Left lung (tissue), 10 donors: ENCODE results near the gene WNK1. TPM values are rescaled to one million over a fixed set of nuclear protein-coding genes. Genes with fewer than 3 reads are reported as not detected.
A peak's percentile ranks its signal among the peaks of the same experiment; 100 is the strongest.

Source experiments
- ATAC-seq: fragments of 200-7000 bp; cut with Tn5 transposase; one replicate; pipeline ENCODE4 v1.9.1; 2020; ENCODE audit warnings: moderate library complexity
- DNase-seq, 4 donors: peaks; one replicate each; pipeline ENCODE4 v3.0.0-alpha.2; 2013 to 2020
- H3K27ac ChIP-seq, 2 donors: fragments of 200-600 bp; sonication (generic) in 1 of 2; one replicate each; pipeline versions ENCODE4 v1.5.0 to v1.8.0; 2020 to 2021
- H3K27me3 ChIP-seq, 2 donors: fragments of 200-600 bp; sonication (generic) in 1 of 2; one replicate each; pipeline versions ENCODE4 v1.5.0 to v1.8.0; 2020 to 2021
- H3K36me3 ChIP-seq, 2 donors: fragments of 200-600 bp; sonication (generic) in 1 of 2; one replicate each; pipeline versions ENCODE4 v1.5.0 to v1.8.0; 2020 to 2021
- H3K4me1 ChIP-seq, 2 donors: fragments of 200-600 bp; one replicate each; pipeline ENCODE4 v1.8.0; 2021
- H3K4me3 ChIP-seq, 2 donors: fragments of 200-600 bp; sonication (generic) in 1 of 2; one replicate each; pipeline versions ENCODE4 v1.5.0 to v1.8.0; 2020 to 2021; ENCODE audit warnings: mild to moderate bottlenecking in 1 of 2
- H3K9me3 ChIP-seq, 2 donors: fragments of 200-600 bp; sonication (generic) in 1 of 2; one replicate each; pipeline versions ENCODE4 v1.5.0 to v1.8.0; 2020 to 2021
- intact Hi-C, 2 donors: fragments of 100-400 bp; cut with DNase I; formaldehyde crosslinking; loops; one replicate each; pipeline versions ENCODE4 v1.11.2 to v1.14.2; 2022
- polyA plus RNA-seq, 6 donors: library from polyadenylated mRNA; unstranded; fragments of 120-200 nt; gene quantifications; one replicate each; pipeline ENCODE4 v1.2.1, GENCODE V29; 2013; ENCODE audit not compliant: insufficient read length in 6 of 6
- total RNA-seq, 2 donors: library from RNA; stranded (reverse); fragmentation: NEBNext Ultra II Directional; extraction: Animal tissue kit (Norgen Biotek cat#: 25700); gene quantifications; one replicate each; pipeline ENCODE4 v1.2.1, GENCODE V29; 2021
- TF ChIP-seq, protein P1 (sequence below), 2 donors: fragments of 200-600 bp; sonication (generic) in 1 of 2; IDR thresholded peaks; one replicate each; pipeline versions ENCODE4 v1.5.0 to v1.8.0; 2021; ENCODE audit warnings: antibody characterized with exemption in 2 of 2
- donor health status: DM: no; HTN: yes; CAD: no.
- donor health status: DM: no; HTN: no; CAD: no.

Gene WNK1
- total and polyA plus RNA-seq, 8 donors: 94.4 to 245 (median 111) TPM

DNA sequence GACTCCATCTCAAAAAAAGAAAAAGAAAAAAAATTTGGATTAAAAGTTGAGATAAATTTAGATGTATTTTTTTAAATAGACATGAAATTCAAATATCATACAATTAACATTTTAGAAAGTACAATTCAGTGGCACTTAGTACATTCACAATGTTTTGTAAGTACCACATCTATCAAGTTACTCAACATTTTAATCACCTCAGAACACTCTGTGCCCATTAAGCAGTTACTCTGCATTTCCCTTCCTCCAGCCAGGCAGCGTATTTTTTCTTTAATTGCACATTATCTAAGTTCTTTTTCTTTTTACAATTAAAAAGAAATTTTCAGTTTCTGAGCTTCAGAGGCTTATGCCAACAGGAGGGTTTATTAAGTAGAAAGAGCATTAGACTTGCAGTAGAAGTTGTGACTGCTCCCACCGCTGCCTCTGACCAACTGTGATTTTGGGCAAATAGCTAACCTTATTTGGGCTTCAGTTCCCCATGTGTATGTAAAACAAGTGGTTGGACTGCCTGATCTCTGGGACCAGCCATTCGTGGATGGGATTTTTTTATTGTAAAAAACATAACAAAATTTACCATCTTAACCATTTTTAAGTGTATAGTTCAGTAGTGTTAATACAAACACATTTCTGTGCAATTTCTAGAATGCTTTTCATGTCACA lies 65.7 kb downstream of the WNK1 start:
- Histone ChIP-seq H3K27ac (no peak overlapping the region), H3K36me3 (no peaks in the 10 kb centered on the region)

DNA sequence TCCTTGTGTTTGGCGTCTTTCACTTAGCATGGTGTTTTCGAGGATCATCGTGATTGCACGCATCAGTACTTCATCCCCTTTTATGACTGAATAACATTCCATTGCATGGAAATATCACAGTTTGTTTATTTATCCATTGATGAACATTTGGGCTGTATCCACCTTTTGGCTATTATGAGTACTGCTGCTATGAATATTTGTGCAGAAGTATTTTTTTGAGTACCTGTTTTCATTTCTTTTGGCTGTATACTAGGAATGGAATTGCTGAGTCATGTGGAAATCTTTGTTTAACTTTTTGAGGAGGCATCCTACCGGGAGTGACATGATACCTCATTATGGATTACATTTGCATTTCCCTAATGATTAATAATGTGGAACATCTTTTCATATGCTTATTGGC lies 66.4 kb downstream of the WNK1 start:
- DNase-seq (no peak), ATAC-seq (no peak)
- H3K4me1 ChIP-seq: peaks cover 0 to 48% of the 10 kb centered on the region in 2 donors
- no peak overlapping the region for H3K27ac ChIP-seq
- TF ChIP-seq, protein P1, sequence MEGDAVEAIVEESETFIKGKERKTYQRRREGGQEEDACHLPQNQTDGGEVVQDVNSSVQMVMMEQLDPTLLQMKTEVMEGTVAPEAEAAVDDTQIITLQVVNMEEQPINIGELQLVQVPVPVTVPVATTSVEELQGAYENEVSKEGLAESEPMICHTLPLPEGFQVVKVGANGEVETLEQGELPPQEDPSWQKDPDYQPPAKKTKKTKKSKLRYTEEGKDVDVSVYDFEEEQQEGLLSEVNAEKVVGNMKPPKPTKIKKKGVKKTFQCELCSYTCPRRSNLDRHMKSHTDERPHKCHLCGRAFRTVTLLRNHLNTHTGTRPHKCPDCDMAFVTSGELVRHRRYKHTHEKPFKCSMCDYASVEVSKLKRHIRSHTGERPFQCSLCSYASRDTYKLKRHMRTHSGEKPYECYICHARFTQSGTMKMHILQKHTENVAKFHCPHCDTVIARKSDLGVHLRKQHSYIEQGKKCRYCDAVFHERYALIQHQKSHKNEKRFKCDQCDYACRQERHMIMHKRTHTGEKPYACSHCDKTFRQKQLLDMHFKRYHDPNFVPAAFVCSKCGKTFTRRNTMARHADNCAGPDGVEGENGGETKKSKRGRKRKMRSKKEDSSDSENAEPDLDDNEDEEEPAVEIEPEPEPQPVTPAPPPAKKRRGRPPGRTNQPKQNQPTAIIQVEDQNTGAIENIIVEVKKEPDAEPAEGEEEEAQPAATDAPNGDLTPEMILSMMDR (IDR thresholded peaks at IDR 0.05): no peak
- H3K4me3 ChIP-seq: no peak overlapping the region
- intact Hi-C loops: loop anchor here in 1 of 2 donors (10.0 kb wide), 1 partner anchor 64 kb away; the partner anchor contains the start of gene WNK1
- H3K27me3 ChIP-seq: no peaks in the 10 kb centered on the region
- no peaks in the 10 kb centered on the region for H3K9me3 ChIP-seq
- no peaks in the 10 kb centered on the region for H3K36me3 ChIP-seq

More for the DNA sequence above, 65.7 kb downstream of the WNK1 start:
- H3K27me3 ChIP-seq: no peaks in the 10 kb centered on the region
- DNase-seq (no peak), ATAC-seq (no peak)
- no peaks in the 10 kb centered on the region for H3K9me3 ChIP-seq
- H3K4me1 ChIP-seq: peaks cover 0 to 43% of the 10 kb centered on the region in 2 donors
- intact Hi-C loops: loop anchor here in 1 of 2 donors (10.0 kb wide), 1 partner anchor 63 kb away; the partner anchor contains the start of gene WNK1
- H3K4me3 ChIP-seq: no peak overlapping the region
- TF ChIP-seq, protein P1 (IDR thresholded peaks at IDR 0.05): no peak

DNA sequence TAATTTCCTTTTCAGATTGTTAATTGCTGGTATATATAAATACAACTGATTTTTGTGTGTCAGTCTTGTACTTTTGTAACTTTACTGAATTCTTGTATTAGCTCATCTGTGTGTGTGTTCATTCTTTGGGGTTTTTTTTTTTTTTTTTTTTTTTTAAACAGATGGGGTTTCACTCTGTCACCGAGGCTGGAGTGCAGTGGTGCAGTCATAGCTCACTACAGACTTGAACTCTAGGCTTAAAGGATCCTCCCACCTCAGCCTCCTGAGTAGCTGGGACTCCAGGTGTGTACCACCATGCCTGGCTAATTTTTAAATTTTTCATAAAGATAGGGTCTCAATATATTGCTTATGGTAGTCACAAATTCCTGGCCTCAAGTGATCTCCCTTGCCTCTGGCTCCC lies 68.0 kb downstream of the WNK1 start:
- no peak overlapping the region for H3K4me3 ChIP-seq
- TF ChIP-seq, protein P1 (IDR thresholded peaks at IDR 0.05): no peak
- H3K27ac ChIP-seq: no peak overlapping the region
- DNase-seq: no peak
- no peak for ATAC-seq
- intact Hi-C loops: no loop called here
- H3K36me3 ChIP-seq: no peaks in the 10 kb centered on the region
- H3K27me3 ChIP-seq: no peaks in the 10 kb centered on the region
- no peaks in the 10 kb centered on the region for H3K9me3 ChIP-seq
- H3K4me1 ChIP-seq: peaks cover 0 to 51% of the 10 kb centered on the region in 2 donors

DNA sequence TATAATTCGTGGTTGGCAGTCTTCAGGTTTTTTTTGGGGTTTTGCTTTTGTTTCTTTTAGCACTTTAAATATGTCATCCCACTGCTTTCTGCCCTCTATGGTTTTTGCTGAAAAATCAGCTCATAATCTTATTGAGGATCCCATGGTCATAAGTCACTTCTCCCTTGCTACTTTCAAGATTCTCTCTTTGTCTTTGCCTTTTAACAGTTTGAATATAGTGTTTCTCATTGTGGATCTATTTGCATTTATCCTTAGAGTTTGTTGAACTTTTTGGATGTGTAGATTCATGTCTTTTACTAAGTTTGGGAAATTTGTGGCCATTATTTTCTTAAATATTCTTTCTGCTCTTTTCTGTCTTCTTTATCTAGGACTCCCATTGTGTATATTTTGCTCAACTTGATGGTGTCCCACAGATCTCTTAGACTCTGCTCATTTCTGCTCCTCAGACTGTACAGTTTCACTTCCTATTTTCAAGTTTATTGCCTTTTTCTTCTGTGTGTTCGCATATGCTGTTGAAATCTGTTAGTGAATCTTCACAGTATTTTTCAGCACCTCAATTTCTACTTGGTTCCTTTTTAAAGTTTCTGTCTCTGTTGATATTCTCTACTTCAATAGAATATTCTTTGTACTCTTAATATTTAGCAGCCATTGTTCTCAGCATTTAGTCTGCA lies 70.8 kb downstream of the WNK1 start:
- no peak for DNase-seq
- H3K27ac ChIP-seq: peak overlapping the region in 1 of 2 donors; percentile 55
- H3K4me1 ChIP-seq: peaks cover 0 to 43% of the 10 kb centered on the region in 2 donors
- TF ChIP-seq, protein P1 (IDR thresholded peaks at IDR 0.05): no peak
- intact Hi-C loops: no loop called here
- ATAC-seq: peak; percentile 53
- H3K27me3 ChIP-seq: no peaks in the 10 kb centered on the region
- H3K4me3 ChIP-seq: no peak overlapping the region
- H3K36me3 ChIP-seq: peaks cover 0 to 14% of the 10 kb centered on the region in 2 donors
- no peaks in the 10 kb centered on the region for H3K9me3 ChIP-seq

DNA sequence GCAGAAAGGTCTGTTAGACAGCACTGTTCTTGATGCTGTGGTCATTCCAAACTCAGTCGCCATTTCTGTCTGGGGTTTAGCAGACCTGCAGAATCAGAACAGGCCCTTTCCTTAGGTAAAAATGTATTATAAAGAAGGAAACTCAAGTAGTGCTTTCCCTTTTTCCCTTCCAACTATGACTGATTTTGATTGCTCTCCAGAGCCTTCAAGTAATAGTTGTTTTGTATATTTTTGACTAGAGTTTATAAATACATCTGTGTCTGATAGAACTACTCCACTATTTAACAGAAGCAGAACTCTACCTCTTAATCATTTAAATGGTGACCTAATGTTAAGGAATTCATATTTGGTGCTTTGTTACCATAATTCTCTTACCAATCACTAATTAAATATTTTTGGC lies 74.0 kb downstream of the WNK1 start:
- Histone ChIP-seq H3K9me3 (no peaks in the 10 kb centered on the region), H3K27me3 (no peaks in the 10 kb centered on the region), H3K4me3 (no peak overlapping the region), H3K27ac (no peak overlapping the region), H3K4me1 (peaks cover 0 to 21% of the 10 kb centered on the region in 2 donors), H3K36me3 (peaks cover 0 to 43% of the 10 kb centered on the region in 2 donors)
- TF ChIP-seq, protein P1 (IDR thresholded peaks at IDR 0.05): no peak
- intact Hi-C loops: no loop called here
- DNase-seq (no peak), ATAC-seq (no peak)
